Endothelial cell of umbilical vein (primary cell): Measurements from ENCODE around the gene SMC3. TPM values are rescaled to one million over a fixed set of nuclear protein-coding genes. Genes with fewer than 3 reads are reported as not detected.

Experiments used
- BruUV-seq: library from RNA; stranded (reverse); fragments of 400-500 nt; replicated peaks from 2 replicates; lab custom pipeline; 2021; lab: Mats Ljungman, UMichigan
- CTCF ChIA-PET: fragments of 300-600, 350-600 bp; sonication (Branson Sonifier 250); formaldehyde crosslinking; loops from one replicate; lab custom pipeline; 2021; ENCODE audit warnings: antibody characterized with exemption, inconsistent platforms; lab: Charles Lee
- POLR2A ChIA-PET: fragments of 300-600, 350-600 bp; sonication (Branson Sonifier 250); formaldehyde crosslinking; loops from one replicate; lab custom pipeline; 2021; ENCODE audit warnings: antibody characterized with exemption, inconsistent platforms; lab: Charles Lee
- DNase-seq: peaks from one replicate; pipeline ENCODE4 v3.0.0-alpha.2; 2011; ENCODE audit warnings: low read depth, low spot score
- FAIRE-seq: peaks from 2 replicates; lab custom pipeline; 2011; peaks lifted over from hg19 to GRCh38; lab: Jason Lieb, UNC
- H2AFZ ChIP-seq: 2 replicates; pipeline ENCODE4 v1.6.0; 2012; ENCODE audit warnings: low read depth, low read length, control low read depth, inconsistent platforms
- H3K27ac ChIP-seq: 2 replicates; pipeline ENCODE4 v1.5.1; 2011; ENCODE audit warnings: low read depth, mild to moderate bottlenecking, control low read depth, low read length, moderate library complexity; ENCODE audit not compliant: insufficient read depth
- H3K27me3 ChIP-seq, 2 experiments: 2 replicates each; pipeline versions ENCODE4 v1.6.0 to v1.6.1; 2011; ENCODE audit warnings: low read length in 2 of 2, mixed read lengths in 1 of 2; ENCODE audit not compliant: control insufficient read depth in 2 of 2, insufficient read depth in 2 of 2
- H3K36me3 ChIP-seq, 2 experiments: 2 replicates in 1 of 2; 3 replicates in 1 of 2; pipeline ENCODE4 v1.5.1; 2011; ENCODE audit warnings: low read length in 2 of 2, mild to moderate bottlenecking in 1 of 2, moderate library complexity in 1 of 2; ENCODE audit not compliant: control insufficient read depth in 2 of 2, insufficient read depth in 2 of 2; ENCODE audit errors: extremely low read depth in 1 of 2
- H3K4me1 ChIP-seq: 3 replicates; pipeline ENCODE4 v1.5.1; 2011; ENCODE audit warnings: mild to moderate bottlenecking, low read length; ENCODE audit not compliant: control insufficient read depth, insufficient read depth; ENCODE audit errors: extremely low read depth
- H3K4me2 ChIP-seq: 2 replicates; pipeline ENCODE4 v1.6.1; 2011; ENCODE audit warnings: low read length, control low read depth, mixed read lengths; ENCODE audit not compliant: insufficient read depth
- H3K4me3 ChIP-seq, 3 experiments: fragments of 200-600 bp in 1 of 3; sonication (generic), shearing (Covaris generic) in 1 of 3; replicated peaks in 1 of 3; 2 replicates each; pipeline ENCODE4 v1.5.1; 2011 to 2016; ENCODE audit warnings: control low read depth in 3 of 3, low read length in 3 of 3, mild to moderate bottlenecking in 2 of 3, inconsistent platforms in 1 of 3, low read depth in 1 of 3, moderate library complexity in 1 of 3; ENCODE audit not compliant: insufficient read depth in 1 of 3
- H3K79me2 ChIP-seq: 2 replicates; pipeline ENCODE4 v1.6.0; 2012; ENCODE audit warnings: low read length, inconsistent platforms; ENCODE audit not compliant: control insufficient read depth, insufficient read depth
- H3K9ac ChIP-seq: replicated peaks from 2 replicates; pipeline ENCODE3; 2011; ENCODE audit warnings: low read length, control low read depth; ENCODE audit not compliant: insufficient read depth; ENCODE audit errors: extremely low read depth
- H3K9me1 ChIP-seq: replicated peaks from 3 replicates; pipeline ENCODE4 v1.6.0; 2011; ENCODE audit warnings: mild to moderate bottlenecking, low read length; ENCODE audit not compliant: control insufficient read depth, insufficient read depth; ENCODE audit errors: extremely low read depth
- H3K9me3 ChIP-seq: replicated peaks from 2 replicates; pipeline ENCODE4 v1.5.1; 2012; ENCODE audit warnings: low read length, inconsistent platforms; ENCODE audit not compliant: control insufficient read depth, insufficient read depth
- H4K20me1 ChIP-seq: replicated peaks from 2 replicates; pipeline ENCODE3; 2011; ENCODE audit warnings: mild to moderate bottlenecking, low read length; ENCODE audit not compliant: control insufficient read depth, insufficient read depth; ENCODE audit errors: extremely low read depth
- CTCF ChIP-seq, 2 donors: IDR thresholded peaks; 1 replicate in 1 of 2; 2 replicates in 1 of 2; pipeline ENCODE4 v1.5.1; 2011; ENCODE audit warnings: low read length in 2 of 2, mild to moderate bottlenecking in 2 of 2, moderate library complexity in 2 of 2, control low read depth in 1 of 2, inconsistent platforms in 1 of 2, low read depth in 1 of 2; ENCODE audit not compliant: insufficient read depth in 1 of 2; ENCODE audit errors: extremely low read depth in 1 of 2
- EZH2 ChIP-seq: IDR thresholded peaks from 2 replicates; pipeline ENCODE4 v1.6.1; 2012; ENCODE audit warnings: borderline replicate concordance, low read depth, mild to moderate bottlenecking, moderate library complexity, low read length, inconsistent platforms; ENCODE audit not compliant: severe bottlenecking
- FOS ChIP-seq: IDR thresholded peaks from 2 replicates; pipeline ENCODE4 v1.6.1; 2011; ENCODE audit warnings: mild to moderate bottlenecking, low read length, moderate library complexity, borderline replicate concordance; ENCODE audit not compliant: insufficient read depth
- GATA2 ChIP-seq: IDR thresholded peaks from 2 replicates; pipeline ENCODE4 v1.7.0; 2011; ENCODE audit warnings: low read depth, mild to moderate bottlenecking, moderate library complexity, mixed read lengths, low read length; ENCODE audit not compliant: insufficient read length, insufficient read depth
- MAX ChIP-seq: IDR thresholded peaks from 2 replicates; pipeline ENCODE4 v1.6.1; 2011; ENCODE audit not compliant: insufficient read depth, insufficient read length
- MYC ChIP-seq: IDR thresholded peaks from one replicate; pipeline ENCODE4 v1.6.1; 2011; ENCODE audit warnings: mild to moderate bottlenecking, low read depth, low read length
- dilution Hi-C: fragments of 300-500 bp; cut with MboI; formaldehyde crosslinking; loops from one replicate; pipeline ENCODE4 v1.15.0; 2019; ENCODE audit warnings: low sequenced_read_pairs; ENCODE audit not compliant: extremely low pct_ligation_motif_present
- intact Hi-C: fragments of 100-400 bp; cut with micrococcal nuclease; formaldehyde crosslinking; loops from one replicate; pipeline ENCODE4 v1.10.0; 2022
- polyA plus RNA-seq, 4 experiments: library from polyadenylated mRNA; depleted of rRNA in 3 of 4; stranded (reverse) in 3 of 4; unstranded in 1 of 4; fragments of >200 nt; gene quantifications; 2 replicates each; pipeline versions ENCODE4 v1.2.1 to v1.2.3, GENCODE V29; 2011 to 2012; ENCODE audit warnings: missing spikeins in 1 of 4
- total RNA-seq: library from RNA; stranded (reverse); gene quantifications from 2 replicates; pipeline ENCODE4 v1.2.3, GENCODE V29; 2021

Gene SMC3
- total and polyA plus RNA-seq, 2 donors (not counting 3 experiments of a cell fraction or from before 2014, with no cell fraction given), result 5.5 to 44.2 TPM

- H3K9me3 ChIP-seq, result no peaks in the 10 kb centered on the region
- ChIA-PET POLR2A (no interaction called here), CTCF (interaction anchor here (0.7 to 3.0 kb wide), 7 partner anchors 32 to 230 kb away, joined by 3 to 12 read pairs (median 3); partner anchors contain the start of gene SMNDC1)
- H4K20me1 ChIP-seq, result no peaks in the 10 kb centered on the region
- DNase-seq (no peak), FAIRE-seq (no peak)
- no peak overlapping the region for H3K27ac ChIP-seq
- H3K27me3 ChIP-seq, result no peaks in the 10 kb centered on the region
- H2AFZ ChIP-seq, result no peak overlapping the region
- H3K79me2 ChIP-seq, result no peaks in the 10 kb centered on the region
- H3K36me3 ChIP-seq, result no peaks in the 10 kb centered on the region
- no peak overlapping the region for H3K4me3 ChIP-seq
- intact Hi-C loops, result no loop called here
- no peak for TF ChIP-seq MAX
- no peak for TF ChIP-seq EZH2
- no peak for TF ChIP-seq FOS
- dilution Hi-C loops, result no loop called here
- peaks cover 22% of the 10 kb centered on the region for H3K4me1 ChIP-seq
- H3K9ac ChIP-seq, result no peak overlapping the region
- BruUV-seq, result no TSS peak
- no peak overlapping the region for H3K4me2 ChIP-seq
- H3K9me1 ChIP-seq, result no peaks in the 10 kb centered on the region
These were observed 32.9 kb upstream of the SMC3 start for GRCh38 chr10:110534571-110534970.

- no peak overlapping the region for H3K27ac ChIP-seq
- TF ChIP-seq CTCF (IDR thresholded peaks at IDR 0.05; ENCODE audit: extremely low read depth in 1 of 2, insufficient read depth in 1 of 2, low read depth in 1 of 2, low read length in 2 of 2) (peak; percentile 8 to 27), MYC (no peak), FOS (peak; percentile 56), EZH2 (no peak), GATA2 (no peak)
- H3K4me2 ChIP-seq, result peak overlapping the region; percentile 51
- H2AFZ ChIP-seq, result peak overlapping the region; percentile 23
- no TSS peak for BruUV-seq
- dilution Hi-C loops (no loop called here), intact Hi-C loops (loop anchor here (1.0 kb wide), 1 partner anchor 230 kb away; no protein-coding TSS in a partner anchor)
- H3K4me3 ChIP-seq, result no peak overlapping the region
- H3K9ac ChIP-seq, result no peak overlapping the region
- CTCF ChIA-PET, result interaction anchor here (0.8 to 2.6 kb wide), 5 partner anchors 10 to 225 kb away, joined by 3 to 8 read pairs (median 3); no protein-coding TSS in a partner anchor
- H3K9me1 ChIP-seq, result no peaks in the 10 kb centered on the region
- H3K27me3 ChIP-seq, result no peaks in the 10 kb centered on the region
- H3K9me3 ChIP-seq, result no peaks in the 10 kb centered on the region
- peak; percentile 77 for FAIRE-seq
- peak; percentile 44 for DNase-seq
- H4K20me1 ChIP-seq, result no peaks in the 10 kb centered on the region
- H3K79me2 ChIP-seq, result no peaks in the 10 kb centered on the region
- H3K4me1 ChIP-seq, result peaks cover 15% of the 10 kb centered on the region
- POLR2A ChIA-PET, result no interaction called here
- no peaks in the 10 kb centered on the region for H3K36me3 ChIP-seq
These were observed 31.3 kb upstream of the SMC3 start for GRCh38 chr10:110535958-110536891.
